ENCODE data around the gene MCRS1.

MCRS1 gene

GRCh38 chr12:49567611-49568441 lies at the start of gene MCRS1:
MCRS1 (minus strand) TSS chr12:49568142; CDS start chr12:49566731, 1,411 bp downstream.
- H3K79me2 ChIP-seq (ENCODE audit: insufficient read depth, low read length) = peaks cover 56% of the 10 kb centered on the region
- H3K27me3 ChIP-seq (ENCODE audit: low read length) = no peaks in the 10 kb centered on the region
- no peaks in the 10 kb centered on the region for H4K20me1 ChIP-seq (ENCODE audit: low read depth, low read length)
- peak within 1 kb of the TSS; percentile 87 for H3K4me3 ChIP-seq (ENCODE audit: insufficient read depth, low read length, poor library complexity, severe bottlenecking)
- peak within 1 kb of the TSS; percentile 76 for H3K4me2 ChIP-seq (ENCODE audit: low read depth, low read length, poor library complexity, severe bottlenecking)
- peak within 1 kb of the TSS; percentile 91 for H2AFZ ChIP-seq (ENCODE audit: low read depth, low read length, severe bottlenecking)
- H3F3A ChIP-seq (ENCODE audit: insufficient read depth) = no peaks in the 10 kb centered on the region
- H3K9me2 ChIP-seq (replicated peaks; ENCODE audit: insufficient read depth, low read length) = no peaks in the 10 kb centered on the region
- H3K27ac ChIP-seq (ENCODE audit: low read depth, low read length) = peak within 1 kb of the TSS; percentile 68
- H3K36me3 ChIP-seq (ENCODE audit: low read length) = no peaks in the 10 kb centered on the region
- TF ChIP-seq CTCF (IDR thresholded peaks at IDR 0.05; ENCODE audit: insufficient read depth, low read length, poor library complexity, severe bottlenecking) = no peak
- TF ChIP-seq EZH2phosphoT487 (conservative IDR thresholded peaks at IDR 0.05; ENCODE audit: low read length) = no peak
- no peaks in the 10 kb centered on the region for H3K9me3 ChIP-seq (ENCODE audit: insufficient read depth, low read length)
- H3K9ac ChIP-seq (ENCODE audit: low read length) = peak within 1 kb of the TSS; percentile 85

GRCh38 chr12:49616533-49617219 lies 48.7 kb upstream of the MCRS1 start:
- Histone ChIP-seq H3K9me3 (ENCODE audit: insufficient read depth, low read length) (no peaks in the 10 kb centered on the region), H3K27ac (ENCODE audit: low read depth, low read length) (no peak overlapping the region), H3K4me3 (ENCODE audit: insufficient read depth, low read length, poor library complexity, severe bottlenecking) (no peak overlapping the region), H3K27me3 (ENCODE audit: low read length) (no peaks in the 10 kb centered on the region), H3K4me2 (ENCODE audit: low read depth, low read length, poor library complexity, severe bottlenecking) (no peak overlapping the region), H3K9ac (ENCODE audit: low read length) (no peak overlapping the region), H3F3A (ENCODE audit: insufficient read depth) (peaks cover 5% of the 10 kb centered on the region), H3K36me3 (ENCODE audit: low read length) (no peaks in the 10 kb centered on the region), H2AFZ (ENCODE audit: low read depth, low read length, severe bottlenecking) (no peak overlapping the region), H3K9me2 (replicated peaks; ENCODE audit: insufficient read depth, low read length) (no peaks in the 10 kb centered on the region), H3K79me2 (ENCODE audit: insufficient read depth, low read length) (no peaks in the 10 kb centered on the region), H4K20me1 (ENCODE audit: low read depth, low read length) (no peaks in the 10 kb centered on the region)
- no peak for TF ChIP-seq EZH2phosphoT487 (conservative IDR thresholded peaks at IDR 0.05; ENCODE audit: low read length)
- no peak for TF ChIP-seq CTCF (IDR thresholded peaks at IDR 0.05; ENCODE audit: insufficient read depth, low read length, poor library complexity, severe bottlenecking)

- H3K9ac ChIP-seq (ENCODE audit: low read length) = no peak overlapping the region
- H3K36me3 ChIP-seq (ENCODE audit: low read length) = no peaks in the 10 kb centered on the region
- H4K20me1 ChIP-seq (ENCODE audit: low read depth, low read length) = no peaks in the 10 kb centered on the region
- no peak overlapping the region for H3K4me3 ChIP-seq (ENCODE audit: insufficient read depth, low read length, poor library complexity, severe bottlenecking)
- H3K4me2 ChIP-seq (ENCODE audit: low read depth, low read length, poor library complexity, severe bottlenecking) = no peak overlapping the region
- no peaks in the 10 kb centered on the region for H3K9me2 ChIP-seq (replicated peaks; ENCODE audit: insufficient read depth, low read length)
- TF ChIP-seq EZH2phosphoT487 (conservative IDR thresholded peaks at IDR 0.05; ENCODE audit: low read length) (no peak), CTCF (IDR thresholded peaks at IDR 0.05; ENCODE audit: insufficient read depth, low read length, poor library complexity, severe bottlenecking) (no peak)
- H3K9me3 ChIP-seq (ENCODE audit: insufficient read depth, low read length) = no peaks in the 10 kb centered on the region
- no peaks in the 10 kb centered on the region for H3K27me3 ChIP-seq (ENCODE audit: low read length)
- no peaks in the 10 kb centered on the region for H3F3A ChIP-seq (ENCODE audit: insufficient read depth)
- no peak overlapping the region for H3K27ac ChIP-seq (ENCODE audit: low read depth, low read length)
- no peaks in the 10 kb centered on the region for H3K79me2 ChIP-seq (ENCODE audit: insufficient read depth, low read length)
- no peak overlapping the region for H2AFZ ChIP-seq (ENCODE audit: low read depth, low read length, severe bottlenecking)
These were observed 47.8 kb upstream of the MCRS1 start for GRCh38 chr12:49615725-49616124.
